GM19324 (cell line): ENCODE measurements around the gene OR52B6.
"Not testable (repeated sequence)": the region's sequence is repeated elsewhere in the genome, so short reads cannot be mapped to it uniquely, and the experiment has no call there.

Source experiments
- ATAC-seq: cut with Tn5 transposase; IDR thresholded peaks from one replicate; pipeline ENCODE4 v1.9.1; 2021; ENCODE audit warnings: mild to moderate bottlenecking, moderate library complexity; ENCODE audit not compliant: unreplicated experiment, low FRiP score

Gene OR52B6

GRCh38 chr11:5580577-5580976 is at the start of gene OR52B6:
Gene OR52B6, plus strand, starts transcription at chr11:5580877. Its CDS starts 0 bp downstream, at chr11:5580877.
- ATAC-seq: no peak

- no peak for ATAC-seq
These were observed 49.4 kb upstream of the OR52B6 start for GRCh38 chr11:5531053-5531831.

- ATAC-seq: no peak
These were observed 46.6 kb upstream of the OR52B6 start for GRCh38 chr11:5534046-5534445.

GRCh38 chr11:5536482-5536881 is 44.2 kb upstream of the OR52B6 start:
- no peak for ATAC-seq

GRCh38 chr11:5541427-5541826 is 39.2 kb upstream of the OR52B6 start:
- no peak for ATAC-seq

GRCh38 chr11:5546457-5546856 is 34.2 kb upstream of the OR52B6 start:
- no peak for ATAC-seq

- ATAC-seq: peak; percentile 76
These were observed 32.7 kb upstream of the OR52B6 start for GRCh38 chr11:5547982-5548381.

- no peak for ATAC-seq
These were observed 32.2 kb upstream of the OR52B6 start, which contains the start of gene OR52H1 for GRCh38 chr11:5548440-5548839. Gene OR52H1, minus strand, starts transcription at chr11:5548540. Its CDS starts 3,035 bp downstream, at chr11:5545505.

- no peak for ATAC-seq
These were observed 30.1 kb upstream of the OR52B6 start for GRCh38 chr11:5550440-5551095.

- no peak for ATAC-seq
These were observed 27.3 kb upstream of the OR52B6 start for GRCh38 chr11:5553343-5553742.

GRCh38 chr11:5556596-5557188 is 24.0 kb upstream of the OR52B6 start:
- ATAC-seq: no peak

- ATAC-seq: no peak
These were observed 22.9 kb upstream of the OR52B6 start for GRCh38 chr11:5557751-5558150.

GRCh38 chr11:5564259-5565019 is 16.2 kb upstream of the OR52B6 start:
- no peak for ATAC-seq

GRCh38 chr11:5574654-5575053 is 6.0 kb upstream of the OR52B6 start:
- ATAC-seq: no peak

GRCh38 chr11:5575152-5575551 is 5.5 kb upstream of the OR52B6 start:
- ATAC-seq: no peak

- no peak for ATAC-seq
These were observed 3.6 kb upstream of the OR52B6 start for GRCh38 chr11:5577101-5577500.

- ATAC-seq: no peak
These were observed 337 bp downstream of the OR52B6 start for GRCh38 chr11:5581014-5581413.

- ATAC-seq: not testable (repeated sequence)
These were observed 3.8 kb downstream of the OR52B6 start for GRCh38 chr11:5584458-5584857.

- ATAC-seq: not testable (repeated sequence)
These were observed 9.2 kb downstream of the OR52B6 start for GRCh38 chr11:5589906-5590305.

- ATAC-seq: no peak
These were observed 10.9 kb downstream of the OR52B6 start for GRCh38 chr11:5591613-5592012.

GRCh38 chr11:5592615-5593014 is 11.9 kb downstream of the OR52B6 start:
- no peak for ATAC-seq
